Stimulated activated naive B cell treated with anti-CD40 and anti-IgM and Interleukin-4, amounts not matched to agents 10 μg/mL and 1 μg/mL and 100 μg/mL, for 72 hours (primary cell): ENCODE measurements around the gene MRPS23.

Experiments used
- ATAC-seq, 2 donors: fragments of 150-1000 bp; cut with Tn5 transposase; replicated peaks; 2 replicates each; pipeline ENCODE4 v1.10.0; 2021; ENCODE audit warnings: moderate library complexity in 1 of 2
- DNase-seq: peaks from one replicate; pipeline ENCODE4 v3.0.0; 2021
- H3K27ac Mint-ChIP-seq: one replicate; pipeline ENCODE4 v1.8.0; 2022; ENCODE audit warnings: mild to moderate bottlenecking, mixed read lengths
- H3K27me3 Mint-ChIP-seq, 2 donors: one replicate each; pipeline ENCODE4 v1.8.0; 2022; ENCODE audit warnings: mixed read lengths in 2 of 2
- H3K36me3 Mint-ChIP-seq, 2 donors: one replicate each; pipeline ENCODE4 v1.8.0; 2022; ENCODE audit warnings: mixed read lengths in 2 of 2, mild to moderate bottlenecking in 1 of 2
- H3K4me1 Mint-ChIP-seq, 2 donors: one replicate each; pipeline ENCODE4 v1.8.0; 2022; ENCODE audit warnings: mixed read lengths in 2 of 2, mild to moderate bottlenecking in 1 of 2
- H3K4me3 Mint-ChIP-seq, 2 donors: one replicate each; pipeline ENCODE4 v1.8.0; 2022; ENCODE audit warnings: mild to moderate bottlenecking in 2 of 2, mixed read lengths in 2 of 2, moderate library complexity in 1 of 2
- H3K9me3 Mint-ChIP-seq, 2 donors: one replicate each; pipeline ENCODE4 v1.8.0; 2022; ENCODE audit warnings: mixed read lengths in 2 of 2, mild to moderate bottlenecking in 1 of 2

MRPS23 gene

DNA sequence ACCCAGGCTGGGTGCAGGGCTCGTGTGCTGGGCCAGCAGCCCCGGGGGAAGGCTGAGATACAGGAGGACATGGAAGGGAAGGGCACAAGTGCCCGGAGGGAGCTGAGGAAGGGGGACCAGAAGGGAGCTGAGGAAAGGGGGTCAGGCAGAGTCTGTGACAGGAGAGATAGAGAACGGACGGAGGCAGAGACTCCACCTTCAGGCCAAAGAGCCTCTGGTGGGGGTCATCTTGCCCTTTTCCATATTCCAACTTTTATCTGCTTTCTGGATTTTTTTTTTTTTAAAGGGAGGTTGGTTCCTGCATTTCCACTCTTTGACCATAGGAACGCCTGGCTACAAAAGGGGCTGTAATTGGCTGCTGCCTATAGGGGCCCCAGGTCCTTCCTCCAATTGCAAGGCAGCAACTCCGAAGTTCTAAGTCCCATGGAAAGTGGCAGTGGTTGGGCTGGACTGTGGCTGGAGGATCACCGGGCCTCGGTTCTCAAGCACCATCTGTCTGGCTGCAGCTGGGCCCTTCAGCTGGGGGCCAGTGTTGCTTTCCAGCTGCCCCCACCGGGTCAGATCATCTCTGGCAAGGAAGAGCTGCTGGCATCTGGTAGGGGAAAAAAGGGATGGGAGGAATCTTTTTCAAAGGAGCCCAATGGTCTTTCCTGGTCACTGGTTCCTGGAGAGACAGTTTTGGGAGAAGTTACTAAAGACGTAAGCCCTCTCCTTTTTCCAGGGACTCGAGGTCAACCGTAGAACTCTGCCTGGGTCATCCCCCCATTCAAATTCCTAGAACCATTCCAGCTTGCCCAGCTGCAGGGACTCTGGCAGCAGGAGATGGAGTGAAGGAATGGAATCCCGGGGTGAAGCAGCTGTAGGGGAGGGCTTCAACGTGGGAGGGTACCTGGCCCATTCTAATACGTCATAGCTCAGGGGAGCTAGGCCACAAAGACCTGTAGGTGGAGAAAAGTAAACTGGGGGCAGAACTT, 13.1 kb upstream of the MRPS23 start:
- Mint-ChIP-seq H3K36me3 (no peaks in the 10 kb centered on the region), H3K27ac (no peak overlapping the region)
- ATAC-seq, result no peak

DNA sequence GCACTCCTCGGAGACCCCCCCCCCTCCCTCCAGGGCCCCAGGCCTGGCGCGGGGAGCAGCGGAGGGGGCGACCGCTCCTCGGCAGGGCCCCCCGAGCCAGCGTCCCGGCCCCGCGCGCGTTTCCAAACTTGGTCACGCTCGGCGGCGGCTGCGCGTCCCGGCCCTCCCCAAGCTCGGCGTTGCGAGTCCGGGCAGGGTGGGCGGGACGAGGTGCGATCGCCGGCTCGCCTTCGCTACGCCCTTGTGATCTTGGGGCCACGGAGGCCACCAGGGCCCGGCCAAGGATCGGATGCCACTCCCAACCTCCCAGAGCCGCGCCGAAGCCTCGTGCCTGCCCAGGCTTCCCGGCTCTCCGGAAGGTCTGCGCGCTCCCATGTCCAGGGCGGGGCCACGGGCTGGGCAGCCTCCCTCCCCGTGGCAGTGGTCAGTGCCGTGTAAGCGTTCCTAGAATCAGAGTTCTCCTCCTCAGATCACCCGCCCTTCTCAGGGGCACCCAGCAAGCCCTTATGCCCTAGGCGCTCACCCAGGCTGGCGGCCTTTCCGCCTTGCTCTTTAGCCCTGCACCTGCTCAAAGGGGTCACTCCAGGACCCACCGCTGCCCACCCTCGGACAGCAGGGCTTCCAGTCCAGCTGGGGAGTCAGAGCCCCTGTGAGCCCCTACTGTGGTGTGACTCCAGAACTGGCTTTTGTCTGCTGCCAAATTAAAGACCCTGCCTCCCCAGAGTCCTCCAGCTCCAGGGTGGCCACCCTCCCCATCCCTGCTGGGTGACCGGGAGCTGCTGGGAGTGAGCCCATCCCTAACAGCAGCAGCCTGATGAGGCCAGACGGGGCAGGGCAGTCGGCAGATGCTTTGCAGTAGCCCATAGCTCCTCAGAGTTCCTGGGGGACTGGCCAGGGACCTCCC, 12.2 kb upstream of the MRPS23 start:
- Mint-ChIP-seq H3K27ac (peak overlapping the region; percentile 31), H3K27me3 (peaks cover 31 to 49% of the 10 kb centered on the region in 2 donors), H3K9me3 (no peaks in the 10 kb centered on the region), H3K4me3 (peak overlapping the region in 1 of 2 donors; percentile 87), H3K4me1 (peaks cover 11% of the 10 kb centered on the region in 2 donors), H3K36me3 (no peaks in the 10 kb centered on the region)
- ATAC-seq (peak; percentile 8 to 29), DNase-seq (no peak)

More for the DNA sequence above, 13.1 kb upstream of the MRPS23 start:
- no peak overlapping the region for H3K4me3 Mint-ChIP-seq
- DNase-seq, result no peak
- peaks cover 17 to 20% of the 10 kb centered on the region in 2 donors for H3K4me1 Mint-ChIP-seq
- H3K27me3 Mint-ChIP-seq, result peaks cover 31 to 47% of the 10 kb centered on the region in 2 donors
- no peaks in the 10 kb centered on the region for H3K9me3 Mint-ChIP-seq

DNA sequence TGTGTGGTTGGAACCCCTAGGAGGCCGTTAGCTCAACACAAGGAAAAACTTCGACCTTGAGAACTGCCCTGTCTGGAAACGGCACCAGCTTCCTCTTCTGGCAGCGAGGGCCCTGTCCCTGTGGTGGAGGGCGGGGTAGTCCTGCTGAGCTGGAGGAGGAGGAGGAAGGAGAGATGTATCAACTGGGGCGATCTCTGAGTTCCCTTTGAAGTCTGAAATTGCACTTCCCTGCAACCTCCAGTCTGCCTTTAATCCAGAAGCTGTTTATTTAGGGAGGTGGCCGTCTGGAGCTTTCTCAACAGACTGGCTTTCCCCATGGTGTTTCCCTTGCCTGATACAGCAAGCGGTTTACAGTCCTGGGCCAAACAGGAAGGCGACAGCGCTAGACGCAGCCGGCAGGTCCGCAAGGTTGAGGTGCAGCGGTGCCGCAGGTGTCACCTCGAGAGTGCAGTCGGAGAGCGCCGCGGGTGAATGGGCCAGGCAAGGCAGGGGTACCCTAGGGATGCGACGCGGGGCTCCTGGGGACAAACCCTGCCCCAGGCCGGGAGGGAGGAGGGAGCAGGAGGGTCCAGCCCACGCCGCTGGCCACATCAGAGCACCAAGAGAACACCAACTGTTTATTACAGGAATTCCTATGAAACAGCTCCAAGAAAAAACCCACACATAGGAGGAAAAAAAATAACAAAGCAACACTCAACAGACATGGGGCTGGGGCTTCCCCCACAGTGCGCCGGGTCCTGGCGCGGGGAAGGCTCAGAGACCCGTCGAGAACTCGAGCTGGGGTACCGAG, 11.4 kb upstream of the MRPS23 start:
- peaks cover 11% of the 10 kb centered on the region in 2 donors for H3K4me1 Mint-ChIP-seq
- H3K9me3 Mint-ChIP-seq, result no peaks in the 10 kb centered on the region
- H3K27me3 Mint-ChIP-seq, result peaks cover 31 to 49% of the 10 kb centered on the region in 2 donors
- peak; percentile 73 to 76 for ATAC-seq
- H3K27ac Mint-ChIP-seq, result no peak overlapping the region
- no peak for DNase-seq
- peak overlapping the region; percentile 87 for H3K4me3 Mint-ChIP-seq
- H3K36me3 Mint-ChIP-seq, result no peaks in the 10 kb centered on the region

DNA sequence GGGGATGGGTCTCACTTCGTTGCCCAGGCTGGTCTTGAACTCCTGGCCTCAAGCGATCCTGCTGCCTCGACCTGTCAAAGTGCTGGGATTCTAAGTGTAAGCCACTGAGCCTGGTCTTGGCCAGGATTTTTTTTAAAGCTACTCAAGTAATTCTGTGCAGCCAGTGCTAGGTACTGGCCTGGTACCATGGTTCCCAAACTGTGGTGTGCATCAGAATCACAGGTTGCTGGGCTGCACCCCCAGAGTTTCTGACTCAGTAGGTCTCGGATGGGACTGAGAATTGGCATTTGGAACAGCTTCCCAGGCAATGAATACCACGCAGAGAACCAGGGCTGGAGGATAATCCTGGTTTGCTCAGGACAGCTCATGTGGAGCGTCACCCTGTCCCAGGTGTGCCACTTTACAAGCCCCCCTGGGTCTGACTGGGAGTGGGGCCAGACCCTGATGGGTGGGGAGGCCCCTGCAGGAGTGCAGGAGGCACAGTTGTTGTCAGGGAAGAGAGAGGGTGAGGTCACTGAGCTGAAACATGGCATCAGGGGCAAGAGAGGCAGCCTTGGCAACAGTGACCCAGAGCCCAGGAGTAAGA, 10.7 kb upstream of the MRPS23 start:
- no peaks in the 10 kb centered on the region for H3K36me3 Mint-ChIP-seq
- DNase-seq, result no peak
- no peak for ATAC-seq
- no peaks in the 10 kb centered on the region for H3K9me3 Mint-ChIP-seq
- H3K4me1 Mint-ChIP-seq, result peaks cover 11% of the 10 kb centered on the region in 2 donors
- peaks cover 34 to 49% of the 10 kb centered on the region in 2 donors for H3K27me3 Mint-ChIP-seq
- no peak overlapping the region for H3K27ac Mint-ChIP-seq
- peak overlapping the region; percentile 87 for H3K4me3 Mint-ChIP-seq

DNA sequence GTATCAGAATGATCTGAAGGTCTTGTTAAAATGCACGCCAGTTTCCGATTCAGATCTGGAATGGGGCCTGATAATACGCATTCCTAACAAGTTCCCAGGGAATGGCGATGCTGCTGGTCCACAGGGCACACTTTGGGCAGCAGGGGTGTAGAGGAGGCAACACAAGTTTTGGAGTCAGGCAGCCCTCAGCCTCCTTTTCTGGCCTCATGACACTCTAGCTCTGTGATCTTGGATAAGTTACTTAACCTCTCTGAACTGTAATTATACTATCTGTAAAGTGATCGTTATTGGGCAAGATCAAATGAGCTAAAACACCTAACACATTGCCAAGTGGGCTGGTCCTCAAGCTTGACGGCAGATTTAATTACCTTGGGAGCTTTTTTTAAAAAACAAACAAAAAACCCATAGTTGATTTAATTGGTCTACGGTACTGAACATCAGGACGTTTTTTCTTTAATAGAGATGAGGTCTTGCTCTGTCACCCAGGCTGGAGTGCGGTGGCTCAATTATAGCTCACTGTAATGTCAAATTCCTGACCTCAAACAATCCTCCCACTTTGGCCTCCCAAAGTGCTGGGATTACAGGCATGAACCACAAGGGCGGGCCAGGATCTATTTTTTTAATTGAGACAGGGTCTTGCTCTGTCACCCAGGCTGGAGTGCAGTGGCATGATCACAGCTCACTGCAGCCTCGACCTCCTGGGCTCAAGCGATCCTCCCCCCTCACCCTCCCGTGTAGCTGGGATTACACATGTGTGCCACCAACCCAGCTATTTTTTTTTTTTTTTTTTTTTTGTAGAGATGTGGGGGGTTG, 10.0 kb upstream of the MRPS23 start:
- H3K27ac Mint-ChIP-seq, result no peak overlapping the region
- no peaks in the 10 kb centered on the region for H3K9me3 Mint-ChIP-seq
- no peaks in the 10 kb centered on the region for H3K36me3 Mint-ChIP-seq
- ATAC-seq (no peak), DNase-seq (no peak)
- peaks cover 31 to 49% of the 10 kb centered on the region in 2 donors for H3K27me3 Mint-ChIP-seq
- H3K4me1 Mint-ChIP-seq, result peaks cover 11% of the 10 kb centered on the region in 2 donors
- H3K4me3 Mint-ChIP-seq, result no peak overlapping the region

DNA sequence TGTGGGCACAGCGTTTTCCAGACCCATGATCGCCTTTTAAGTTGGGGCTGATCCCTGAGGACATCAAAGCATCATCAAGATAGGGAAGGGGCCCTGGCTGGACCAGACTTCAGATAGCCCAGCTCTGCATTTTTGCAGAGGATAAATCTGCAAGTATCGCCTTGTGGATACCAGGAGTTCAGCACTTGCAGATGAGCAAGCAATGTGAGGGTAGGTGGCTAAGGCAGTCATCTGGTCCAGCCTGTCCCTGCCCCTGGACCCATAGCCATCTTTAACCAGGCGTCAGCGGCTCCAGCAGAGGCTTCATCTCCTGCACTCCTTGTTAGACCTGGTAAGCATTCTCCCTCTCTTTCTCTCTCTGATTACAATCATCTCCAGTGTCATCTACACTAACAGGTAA, 9.0 kb upstream of the MRPS23 start:
- H3K27ac Mint-ChIP-seq, result no peak overlapping the region
- no peaks in the 10 kb centered on the region for H3K36me3 Mint-ChIP-seq
- no peak overlapping the region for H3K4me3 Mint-ChIP-seq
- peaks cover 21 to 44% of the 10 kb centered on the region in 2 donors for H3K27me3 Mint-ChIP-seq
- H3K4me1 Mint-ChIP-seq, result peaks cover 11% of the 10 kb centered on the region in 2 donors
- DNase-seq (no peak), ATAC-seq (no peak)
- H3K9me3 Mint-ChIP-seq, result no peaks in the 10 kb centered on the region

DNA sequence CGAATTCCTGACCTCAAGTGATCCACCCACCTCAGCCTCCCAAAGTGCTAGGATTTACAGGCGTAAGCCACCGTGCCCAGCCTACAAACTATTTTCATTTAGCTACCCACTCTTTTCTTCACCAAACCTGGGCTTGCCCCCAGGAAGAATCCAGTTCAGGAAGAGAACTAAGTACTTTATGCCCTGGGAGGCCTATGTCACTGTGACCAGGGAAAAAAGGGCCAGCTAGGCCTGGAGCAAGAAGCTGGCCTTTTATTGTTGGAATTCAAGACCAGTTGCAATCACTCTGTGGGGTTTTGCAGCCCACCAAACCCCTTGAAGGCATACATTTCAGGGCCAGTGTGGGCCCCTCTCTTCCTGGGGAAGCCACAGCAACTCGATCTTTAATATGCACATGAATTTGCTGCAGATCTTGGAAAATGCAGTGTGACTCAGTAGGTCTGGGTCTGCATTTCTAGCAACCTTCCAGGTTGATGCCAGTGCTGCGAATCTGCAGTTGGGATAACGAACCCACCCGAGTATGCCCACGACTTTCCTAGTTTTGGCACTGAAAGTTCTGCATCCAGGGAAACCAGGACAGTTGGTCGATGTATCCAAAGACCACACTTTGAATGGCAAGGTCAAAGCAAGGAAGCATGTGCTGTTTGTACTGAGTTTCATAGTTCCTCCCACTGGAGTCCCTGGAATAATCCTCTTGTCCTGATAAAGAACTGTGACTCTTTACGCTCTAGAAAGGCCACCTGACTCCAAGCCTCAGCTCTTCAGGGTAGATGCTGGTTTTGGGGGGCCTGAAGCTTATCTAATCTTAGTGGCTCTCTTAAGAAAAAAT, 7.2 kb upstream of the MRPS23 start:
- no peaks in the 10 kb centered on the region for H3K36me3 Mint-ChIP-seq
- no peaks in the 10 kb centered on the region for H3K9me3 Mint-ChIP-seq
- no peak overlapping the region for H3K27ac Mint-ChIP-seq
- H3K27me3 Mint-ChIP-seq, result peaks cover 16 to 30% of the 10 kb centered on the region in 2 donors
- no peak for DNase-seq
- H3K4me1 Mint-ChIP-seq, result peaks cover 11 to 12% of the 10 kb centered on the region in 2 donors
- no peak for ATAC-seq
- H3K4me3 Mint-ChIP-seq, result no peak overlapping the region

DNA sequence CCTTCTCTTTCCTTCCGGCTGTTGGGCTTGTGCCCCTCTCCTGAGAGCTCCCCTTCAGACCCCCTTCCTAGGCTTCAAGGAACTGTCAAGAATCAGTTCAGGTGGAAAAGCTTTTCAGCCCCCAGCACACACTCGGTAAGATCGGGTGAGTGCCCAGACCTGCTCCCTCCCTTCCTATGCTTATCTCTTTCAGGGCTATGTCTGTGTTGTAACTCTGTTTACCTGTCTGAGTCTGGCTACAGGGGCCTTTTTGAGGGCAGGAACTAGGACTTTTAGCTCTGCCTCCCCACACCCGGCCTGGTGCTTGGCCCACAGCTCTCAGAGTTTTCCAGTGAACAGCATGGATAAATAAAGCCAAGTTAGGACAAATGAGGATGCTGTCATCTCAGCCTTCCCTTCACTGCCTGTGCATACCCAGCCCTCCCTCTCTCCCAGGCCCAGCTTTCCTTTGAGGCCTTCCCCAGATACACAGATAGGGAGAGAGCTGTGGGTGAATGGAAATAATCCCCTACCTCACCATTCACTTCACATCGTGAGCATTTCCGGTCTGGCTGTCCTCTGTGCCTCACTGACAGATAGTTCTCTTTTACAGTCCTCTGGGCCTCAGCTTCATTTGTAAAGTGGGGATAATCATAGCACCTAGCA, 5.7 kb upstream of the MRPS23 start:
- DNase-seq, result no peak
- no peak overlapping the region for H3K4me3 Mint-ChIP-seq
- H3K27ac Mint-ChIP-seq, result peak overlapping the region; percentile 81
- no peak for ATAC-seq
- H3K36me3 Mint-ChIP-seq, result no peaks in the 10 kb centered on the region
- peaks cover 11 to 17% of the 10 kb centered on the region in 2 donors for H3K4me1 Mint-ChIP-seq
- no peaks in the 10 kb centered on the region for H3K9me3 Mint-ChIP-seq
- peaks cover 12 to 21% of the 10 kb centered on the region in 2 donors for H3K27me3 Mint-ChIP-seq

DNA sequence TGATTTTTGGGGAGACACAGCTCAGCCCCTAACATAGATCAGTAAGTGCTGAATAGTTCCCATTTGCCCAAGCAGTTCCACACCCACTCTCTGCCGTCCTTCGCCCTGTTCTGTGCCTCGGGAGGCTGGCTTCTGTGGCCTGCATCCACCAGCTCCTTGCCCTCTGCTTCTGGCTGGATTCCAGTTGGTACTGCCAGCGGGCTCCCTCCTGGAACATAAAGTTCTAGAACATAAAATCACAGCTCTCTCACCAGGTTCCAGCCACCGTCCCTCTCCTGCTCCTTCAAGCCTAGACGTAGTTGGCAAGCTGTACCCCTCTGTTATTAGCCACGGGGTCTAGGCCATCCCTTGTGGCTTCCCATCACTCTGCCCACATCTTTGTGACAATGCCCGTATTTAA, 3.9 kb upstream of the MRPS23 start:
- H3K4me1 Mint-ChIP-seq, result peaks cover 14 to 29% of the 10 kb centered on the region in 2 donors
- no peak overlapping the region for H3K27ac Mint-ChIP-seq
- no peak for ATAC-seq

DNA sequence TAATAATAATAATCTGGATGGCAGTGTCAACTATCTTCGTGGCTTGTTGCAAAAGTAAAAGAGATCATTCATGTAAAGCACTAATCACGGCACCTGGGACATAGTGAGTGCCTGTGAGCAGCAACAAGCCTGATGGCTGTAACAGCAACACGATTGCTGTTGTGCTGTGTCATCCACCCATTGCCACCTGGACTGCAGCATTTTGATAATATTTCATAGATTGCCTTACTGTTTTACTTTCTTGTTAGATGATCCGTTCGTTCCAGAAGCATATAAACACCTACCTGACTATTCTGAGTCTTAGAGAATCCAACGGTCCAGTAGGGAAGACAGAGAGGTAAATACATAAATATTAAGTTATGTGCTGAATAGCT, 3.1 kb upstream of the MRPS23 start:
- Mint-ChIP-seq H3K27me3 (peaks cover 2 to 3% of the 10 kb centered on the region in 2 donors), H3K9me3 (no peaks in the 10 kb centered on the region), H3K27ac (no peak overlapping the region), H3K4me3 (no peak overlapping the region), H3K36me3 (peaks cover 0 to 13% of the 10 kb centered on the region in 2 donors), H3K4me1 (peaks cover 12 to 36% of the 10 kb centered on the region in 2 donors)
- ATAC-seq (no peak), DNase-seq (no peak)

More for the DNA sequence above, 3.9 kb upstream of the MRPS23 start:
- no peak overlapping the region for H3K4me3 Mint-ChIP-seq
- H3K27me3 Mint-ChIP-seq, result peaks cover 3 to 9% of the 10 kb centered on the region in 2 donors
- DNase-seq, result no peak
- H3K36me3 Mint-ChIP-seq, result peaks cover 0 to 9% of the 10 kb centered on the region in 2 donors
- no peaks in the 10 kb centered on the region for H3K9me3 Mint-ChIP-seq

DNA sequence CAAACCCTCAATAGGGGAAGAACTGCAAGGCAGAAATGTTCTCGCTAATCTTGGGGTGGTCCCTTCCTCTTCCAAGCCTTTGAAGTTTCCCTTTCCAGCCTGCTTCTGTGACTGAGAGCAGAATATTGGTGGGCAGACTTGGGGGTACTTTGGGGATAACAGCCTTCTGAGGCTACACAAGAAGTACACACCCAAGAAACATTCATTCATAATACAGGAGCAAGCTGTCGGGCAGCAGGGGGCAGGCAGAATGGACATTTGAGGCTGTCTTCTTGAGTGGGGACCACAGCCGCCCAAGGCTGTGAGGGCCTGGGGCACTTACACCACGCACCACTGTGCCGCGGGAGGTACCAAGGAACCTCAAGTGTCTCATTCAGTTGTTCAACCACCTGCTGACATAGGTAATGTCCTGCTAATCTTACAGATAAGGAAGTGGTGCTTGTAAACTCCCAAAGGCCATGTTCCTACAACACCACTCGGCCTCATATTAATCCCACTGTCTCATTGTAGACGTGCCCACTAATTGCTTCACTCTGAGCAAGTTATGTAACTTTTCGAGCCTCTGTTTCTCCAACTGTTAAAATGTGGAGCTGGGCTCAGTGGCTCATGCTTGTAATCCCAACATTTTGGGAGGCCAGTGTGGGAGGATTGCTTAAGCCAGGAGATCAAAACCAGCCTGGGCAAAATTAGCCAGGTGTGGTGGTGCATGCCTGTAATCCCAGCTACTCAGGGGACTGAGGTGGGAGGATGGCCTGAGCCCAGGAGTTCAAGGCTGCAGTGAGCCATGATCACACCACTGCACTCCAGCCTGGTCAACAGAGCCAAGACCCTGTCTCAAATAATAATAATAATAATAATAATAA, 2.5 kb upstream of the MRPS23 start:
- DNase-seq (no peak), ATAC-seq (no peak)
- peaks cover 12 to 36% of the 10 kb centered on the region in 2 donors for H3K4me1 Mint-ChIP-seq
- peaks cover 0 to 3% of the 10 kb centered on the region in 2 donors for H3K27me3 Mint-ChIP-seq
- H3K27ac Mint-ChIP-seq, result no peak overlapping the region
- peak overlapping the region in 1 of 2 donors; percentile 74 for H3K4me3 Mint-ChIP-seq
- no peaks in the 10 kb centered on the region for H3K9me3 Mint-ChIP-seq
- peaks cover 0 to 13% of the 10 kb centered on the region in 2 donors for H3K36me3 Mint-ChIP-seq
